ENCODE results near the gene ERC1. TPM values are rescaled to one million over a fixed set of nuclear protein-coding genes. Genes with fewer than 3 reads are reported as not detected.
A peak's percentile ranks its signal among the peaks of the same experiment; 100 is the strongest.

ERC1 gene
- total and polyA plus RNA-seq, 7 donors = 5.4 to 97.8 (median 34.6) TPM

DNA sequence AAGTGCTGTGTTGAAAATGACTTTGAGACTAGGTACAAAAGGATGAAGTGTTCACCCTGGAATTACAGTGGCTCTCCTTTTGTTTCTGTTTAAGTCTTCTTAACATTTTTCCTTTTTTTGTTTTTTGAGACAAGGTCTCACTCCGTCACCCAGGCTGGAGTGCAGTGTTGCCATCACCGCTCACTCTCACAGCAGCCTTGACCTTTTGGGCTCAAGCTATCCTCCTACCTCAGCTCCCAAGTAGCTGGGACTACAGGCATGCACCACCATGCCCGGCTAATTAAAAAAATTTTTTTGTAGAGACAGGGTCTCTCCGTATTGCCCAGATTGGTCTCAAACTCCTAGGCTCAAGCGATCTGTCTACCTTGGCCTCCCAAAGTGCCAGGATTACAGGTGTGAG, 20.1 kb downstream of the ERC1 start:
- H3K9me3 ChIP-seq = no peaks in the 10 kb centered on the region
- H3K36me3 ChIP-seq = no peaks in the 10 kb centered on the region
- no peak for DNase-seq
- no peaks in the 10 kb centered on the region for H3K27me3 ChIP-seq
- no peak overlapping the region for H3K4me3 ChIP-seq
- 98% methylated on average over 5 of the region's 5 CpGs for WGBS, 2 donors
- intact Hi-C loops (cut with DNase I) = no loop called here
- no peak overlapping the region for H3K27ac ChIP-seq
- peaks cover 0 to 9% (median 8%) of the 10 kb centered on the region in 4 donors for H3K4me1 ChIP-seq
- no peak for TF ChIP-seq POLR2AphosphoS5 (IDR thresholded peaks at IDR 0.05)
- TF ChIP-seq, protein P1, sequence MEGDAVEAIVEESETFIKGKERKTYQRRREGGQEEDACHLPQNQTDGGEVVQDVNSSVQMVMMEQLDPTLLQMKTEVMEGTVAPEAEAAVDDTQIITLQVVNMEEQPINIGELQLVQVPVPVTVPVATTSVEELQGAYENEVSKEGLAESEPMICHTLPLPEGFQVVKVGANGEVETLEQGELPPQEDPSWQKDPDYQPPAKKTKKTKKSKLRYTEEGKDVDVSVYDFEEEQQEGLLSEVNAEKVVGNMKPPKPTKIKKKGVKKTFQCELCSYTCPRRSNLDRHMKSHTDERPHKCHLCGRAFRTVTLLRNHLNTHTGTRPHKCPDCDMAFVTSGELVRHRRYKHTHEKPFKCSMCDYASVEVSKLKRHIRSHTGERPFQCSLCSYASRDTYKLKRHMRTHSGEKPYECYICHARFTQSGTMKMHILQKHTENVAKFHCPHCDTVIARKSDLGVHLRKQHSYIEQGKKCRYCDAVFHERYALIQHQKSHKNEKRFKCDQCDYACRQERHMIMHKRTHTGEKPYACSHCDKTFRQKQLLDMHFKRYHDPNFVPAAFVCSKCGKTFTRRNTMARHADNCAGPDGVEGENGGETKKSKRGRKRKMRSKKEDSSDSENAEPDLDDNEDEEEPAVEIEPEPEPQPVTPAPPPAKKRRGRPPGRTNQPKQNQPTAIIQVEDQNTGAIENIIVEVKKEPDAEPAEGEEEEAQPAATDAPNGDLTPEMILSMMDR (IDR thresholded peaks at IDR 0.05) = no peak
- no peak for TF ChIP-seq POLR2A (IDR thresholded peaks at IDR 0.05)
- TF ChIP-seq EP300 (IDR thresholded peaks at IDR 0.05) = no peak

DNA sequence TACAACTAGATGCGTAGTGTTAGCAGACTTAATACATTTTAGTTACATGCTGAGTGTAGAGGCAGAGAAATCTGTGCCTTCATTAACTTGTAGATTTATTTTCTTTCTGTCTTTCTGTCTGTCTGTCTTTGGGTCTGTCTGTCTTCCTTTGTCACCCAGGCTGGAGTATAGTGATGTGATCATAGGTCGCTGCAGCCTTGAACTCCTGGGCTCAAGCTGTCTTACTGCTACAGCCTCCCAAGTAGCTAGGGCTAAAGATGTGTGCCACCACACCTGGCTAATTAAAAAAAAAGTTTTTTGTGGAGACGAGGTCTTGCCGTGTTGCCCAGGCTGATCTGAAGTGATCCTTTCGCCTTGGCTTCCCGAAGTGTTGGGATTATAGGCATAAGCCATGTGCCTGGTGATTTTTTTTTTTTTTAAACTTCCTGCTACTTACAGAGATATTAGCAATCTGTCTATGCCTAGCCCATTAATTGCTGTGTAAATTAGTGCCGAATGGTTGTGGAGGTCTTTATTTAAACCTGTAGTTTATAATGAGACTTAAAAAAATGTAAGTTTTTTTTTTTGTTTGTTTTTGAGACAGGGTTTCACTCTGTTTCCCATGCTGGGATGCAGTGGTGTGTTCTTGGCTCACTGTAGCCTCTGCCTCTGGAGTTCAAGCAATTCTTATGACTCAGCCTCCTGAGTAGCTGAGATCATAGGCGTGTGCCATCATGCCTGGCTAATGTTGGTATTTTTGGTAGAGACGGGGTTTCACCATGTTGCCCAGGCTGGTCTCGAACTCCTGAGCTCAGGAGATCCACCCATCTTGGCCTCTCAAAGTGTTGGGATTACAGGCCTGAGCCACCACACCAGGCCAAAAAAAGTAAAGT, 22.8 kb downstream of the ERC1 start:
- H3K27me3 ChIP-seq = no peaks in the 10 kb centered on the region
- H3K36me3 ChIP-seq = no peaks in the 10 kb centered on the region
- intact Hi-C loops (cut with DNase I) = no loop called here
- no peak for DNase-seq
- TF ChIP-seq POLR2AphosphoS5 (IDR thresholded peaks at IDR 0.05) = peak in 1 of 4 donors; percentile 34
- TF ChIP-seq, protein P1 (IDR thresholded peaks at IDR 0.05) = no peak
- TF ChIP-seq EP300 (IDR thresholded peaks at IDR 0.05) = no peak
- TF ChIP-seq POLR2A (IDR thresholded peaks at IDR 0.05) = no peak
- H3K27ac ChIP-seq = peak overlapping the region in 1 of 4 donors; percentile 48
- H3K9me3 ChIP-seq = no peaks in the 10 kb centered on the region
- H3K4me3 ChIP-seq = no peak overlapping the region
- WGBS, 2 donors = 90 to 93% methylated on average over 10 of the region's 10 CpGs
- peaks cover 0 to 9% (median 8%) of the 10 kb centered on the region in 4 donors for H3K4me1 ChIP-seq

DNA sequence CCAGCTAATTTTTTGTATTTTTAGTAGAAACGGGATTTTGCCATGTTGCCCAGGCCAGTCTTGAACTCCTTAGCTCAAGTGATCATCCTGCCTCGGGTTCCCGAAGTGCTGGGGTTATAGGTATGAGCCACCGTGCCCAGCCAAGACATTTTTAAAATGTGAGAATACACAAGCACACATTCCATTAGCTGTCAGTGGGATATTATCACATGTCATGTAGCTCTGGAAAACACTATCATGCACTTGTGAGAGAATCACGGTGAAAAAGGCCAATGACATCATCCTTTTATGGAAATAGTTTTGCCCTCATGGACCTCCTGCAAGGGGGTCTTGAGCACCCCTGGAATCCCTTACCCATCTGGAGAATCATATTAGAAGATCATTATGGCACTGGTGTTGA, 28.3 kb downstream of the ERC1 start:
- Histone ChIP-seq H3K27me3 (no peaks in the 10 kb centered on the region), H3K36me3 (no peaks in the 10 kb centered on the region), H3K4me3 (no peak overlapping the region), H3K27ac (no peak overlapping the region), H3K4me1 (peaks cover 0 to 1% (median under 1%) of the 10 kb centered on the region in 4 donors), H3K9me3 (no peaks in the 10 kb centered on the region)
- intact Hi-C loops (cut with DNase I) = no loop called here
- TF ChIP-seq, protein P1 (IDR thresholded peaks at IDR 0.05) = no peak
- TF ChIP-seq POLR2AphosphoS5 (IDR thresholded peaks at IDR 0.05) (no peak), POLR2A (IDR thresholded peaks at IDR 0.05) (no peak), EP300 (IDR thresholded peaks at IDR 0.05) (no peak)
- DNase-seq = no peak
- 95 to 96% methylated on average over 5 of the region's 5 CpGs for WGBS, 2 donors

DNA sequence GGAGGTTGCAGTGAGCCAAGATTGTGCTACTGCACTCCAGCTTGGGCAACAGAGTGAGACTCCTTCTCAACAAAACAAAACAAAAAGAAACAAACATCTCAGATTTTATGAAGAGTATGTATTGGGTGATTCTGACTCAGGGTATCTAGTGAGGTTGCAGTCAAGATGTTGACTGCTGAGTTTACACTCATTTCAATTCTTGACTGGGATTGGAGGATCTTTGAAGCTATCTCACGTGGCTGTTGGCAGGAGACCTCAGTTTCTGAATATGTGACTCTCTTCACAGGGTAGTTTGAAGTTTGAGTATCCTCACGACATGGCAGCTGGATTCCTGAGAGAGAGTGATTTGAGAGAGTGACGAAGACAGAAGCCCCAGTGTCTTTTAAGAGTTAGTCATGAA, 29.4 kb downstream of the ERC1 start:
- H3K4me3 ChIP-seq = no peak overlapping the region
- TF ChIP-seq EP300 (IDR thresholded peaks at IDR 0.05) = no peak
- TF ChIP-seq, protein P1 (IDR thresholded peaks at IDR 0.05) = no peak
- no peak for TF ChIP-seq POLR2AphosphoS5 (IDR thresholded peaks at IDR 0.05)
- TF ChIP-seq POLR2A (IDR thresholded peaks at IDR 0.05) = no peak
- DNase-seq = no peak
- no peaks in the 10 kb centered on the region for H3K27me3 ChIP-seq
- no peak overlapping the region for H3K27ac ChIP-seq
- H3K4me1 ChIP-seq = no peaks in the 10 kb centered on the region
- intact Hi-C loops (cut with DNase I) = no loop called here
- H3K9me3 ChIP-seq = no peaks in the 10 kb centered on the region
- no peaks in the 10 kb centered on the region for H3K36me3 ChIP-seq
- 93 to 96% methylated on average over 3 of the region's 3 CpGs for WGBS, 2 donors
